Measurements from ENCODE around the gene PAPPA2. TPM values are rescaled to one million over a fixed set of nuclear protein-coding genes. Genes with fewer than 3 reads are reported as not detected.

PAPPA2 gene
- total RNA-seq, 6 experiments from 2014 or later, result 0.53 to 14.8 (median 2.9) TPM

GRCh38 chr1:176521211-176521610 is 58.2 kb downstream of the PAPPA2 start:
- Histone ChIP-seq H3K4me1 (peaks cover 0 to 26% (median 3%) of the 10 kb centered on the region in 4 donors), H3K27me3 (no peaks in the 10 kb centered on the region), H3K27ac (no peak overlapping the region), H3K9me3 (no peaks in the 10 kb centered on the region), H3K36me3 (no peaks in the 10 kb centered on the region), H3K4me3 (no peak overlapping the region)
- ATAC-seq (no peak), DNase-seq (no peak)
- no peak for TF ChIP-seq POLR2A (IDR thresholded peaks at IDR 0.05)
- no peak for TF ChIP-seq CTCF (IDR thresholded peaks at IDR 0.05)
- 50% methylated on average over 1 of the region's 1 CpG for WGBS (ENCODE audit: insufficient coverage, low coverage, low lambda C conversion rate, missing lambda C conversion rate)
- intact Hi-C loops (cut with DNase I), result no loop called here

- 46% methylated on average over 2 of the region's 3 CpGs for WGBS (ENCODE audit: insufficient coverage, low coverage, low lambda C conversion rate, missing lambda C conversion rate)
- no peaks in the 10 kb centered on the region for H3K9me3 ChIP-seq
- H3K36me3 ChIP-seq, result no peaks in the 10 kb centered on the region
- TF ChIP-seq POLR2A (IDR thresholded peaks at IDR 0.05), result no peak
- TF ChIP-seq CTCF (IDR thresholded peaks at IDR 0.05), result no peak
- peak; percentile 92 to 96 (median 94) for ATAC-seq
- peak in 1 of 3 donors; percentile 47 for DNase-seq
- intact Hi-C loops (cut with DNase I), result no loop called here
- no peaks in the 10 kb centered on the region for H3K27me3 ChIP-seq
- peak overlapping the region in 1 of 3 donors; percentile 15 for H3K27ac ChIP-seq
- H3K4me1 ChIP-seq, result peaks cover 0 to 26% (median 3%) of the 10 kb centered on the region in 4 donors
- H3K4me3 ChIP-seq, result no peak overlapping the region
Observed at GRCh38 chr1:176522310-176522845, 59.4 kb downstream of the PAPPA2 start.

GRCh38 chr1:176529395-176530090 is 66.6 kb downstream of the PAPPA2 start:
- Histone ChIP-seq H3K4me1 (peaks cover 0 to 23% (median 11%) of the 10 kb centered on the region in 4 donors), H3K36me3 (no peaks in the 10 kb centered on the region), H3K9me3 (no peaks in the 10 kb centered on the region), H3K27ac (peak overlapping the region in 2 of 3 donors; percentile 59 to 87), H3K27me3 (no peaks in the 10 kb centered on the region), H3K4me3 (no peak overlapping the region)
- DNase-seq, result no peak
- no peak for TF ChIP-seq POLR2A (IDR thresholded peaks at IDR 0.05)
- TF ChIP-seq CTCF (IDR thresholded peaks at IDR 0.05), result no peak
- 58% methylated on average over 5 of the region's 7 CpGs for WGBS (ENCODE audit: insufficient coverage, low coverage, low lambda C conversion rate, missing lambda C conversion rate)
- no peak for ATAC-seq
- intact Hi-C loops (cut with DNase I), result no loop called here

- DNase-seq (peak in 2 of 3 donors; percentile 24 to 56), ATAC-seq (peak; percentile 90 to 95 (median 92))
- intact Hi-C loops (cut with DNase I), result no loop called here
- 39% methylated on average over 2 of the region's 2 CpGs for WGBS (ENCODE audit: insufficient coverage, low coverage, low lambda C conversion rate, missing lambda C conversion rate)
- no peaks in the 10 kb centered on the region for H3K27me3 ChIP-seq
- no peaks in the 10 kb centered on the region for H3K36me3 ChIP-seq
- no peaks in the 10 kb centered on the region for H3K9me3 ChIP-seq
- peaks cover 0 to 23% (median 11%) of the 10 kb centered on the region in 4 donors for H3K4me1 ChIP-seq
- H3K4me3 ChIP-seq, result no peak overlapping the region
- peak overlapping the region; percentile 40 to 87 (median 59) for H3K27ac ChIP-seq
- TF ChIP-seq CTCF (IDR thresholded peaks at IDR 0.05) (no peak), POLR2A (IDR thresholded peaks at IDR 0.05) (no peak)
Observed at GRCh38 chr1:176531036-176531435, 68.1 kb downstream of the PAPPA2 start.

All from right lobe of liver (tissue), 6 donors.